Body of pancreas (tissue), 4 donors: Measurements from ENCODE around the gene FDX2. TPM values are rescaled to one million over a fixed set of nuclear protein-coding genes. Genes with fewer than 3 reads are reported as not detected.
A peak's percentile ranks its signal among the peaks of the same experiment; 100 is the strongest.
"Not testable (repeated sequence)": the region's sequence is repeated elsewhere in the genome, so short reads cannot be mapped to it uniquely, and the experiment has no call there.

Source experiments
- ATAC-seq: fragments of 150-250 bp; one replicate; pipeline ENCODE4 v1.9.1; 2016
- DNase-seq, 4 donors: peaks; one replicate each; pipeline ENCODE4 v3.0.0-alpha.2; 2019
- H3K27ac ChIP-seq, 4 donors: fragments of 200-600 bp; sonication (generic); 1 replicate in 3 of 4; 2 replicates in 1 of 4; pipeline versions ENCODE4 v1.5.1 to v1.6.1; 2016 to 2019; ENCODE audit warnings: mild to moderate bottlenecking in 1 of 4, mixed read lengths in 1 of 4, moderate library complexity in 1 of 4
- H3K27me3 ChIP-seq, 2 donors: fragments of 200-600 bp; sonication (generic); one replicate each; pipeline ENCODE4 v1.6.0; 2016; ENCODE audit warnings: mild to moderate bottlenecking in 1 of 2
- H3K36me3 ChIP-seq, 2 donors: fragments of 200-600 bp; sonication (generic); replicated peaks in 1 of 2; 2 replicates each; pipeline ENCODE4 v1.5.1; 2016; ENCODE audit warnings: low read depth in 2 of 2; ENCODE audit not compliant: insufficient read depth in 1 of 2
- H3K4me1 ChIP-seq: fragments of 200-600 bp; sonication (generic); one replicate; pipeline ENCODE4 v1.6.0; 2016
- H3K4me3 ChIP-seq, 2 donors: fragments of 200-600 bp; sonication (generic); 1 replicate in 1 of 2; 2 replicates in 1 of 2; pipeline ENCODE4 v1.5.1; 2016 to 2019
- H3K9me3 ChIP-seq, 3 donors: fragments of 200-600 bp; sonication (generic); 1 replicate in 2 of 3; 2 replicates in 1 of 3; pipeline ENCODE4 v1.5.1; 2016
- POLR2A ChIP-seq, 3 donors: fragments of 450-650 bp; IDR thresholded peaks; one replicate each; pipeline ENCODE4 v1.6.1; 2016; ENCODE audit warnings: antibody characterized with exemption in 3 of 3, mild to moderate bottlenecking in 2 of 3
- WGBS, 2 donors: methylation state at CpG; one replicate each; pipeline ENCODE4 v1.1.5; 2017; 5-methylcytosine and 5-hydroxymethylcytosine counted together
- intact Hi-C: fragments of 100-400 bp; cut with DNase I; formaldehyde crosslinking; loops from one replicate; pipeline ENCODE4 v1.15.1; 2023
- total RNA-seq, 2 donors: library from RNA; depleted of rRNA; stranded (reverse); fragments of >200 nt; gene quantifications; one replicate each; pipeline ENCODE4 v1.1.0, GENCODE V29; 2016
- TF ChIP-seq, protein P1 (sequence below), 7 experiments: fragments of 450-650 bp in 4 of 7; fragments of 200-600 bp in 3 of 7; sonication (generic) in 3 of 7; IDR thresholded peaks; one replicate each; pipeline ENCODE4 v1.5.1; 2016 to 2019; ENCODE audit warnings: antibody characterized with exemption in 7 of 7

The FDX2 gene
- total RNA-seq, 2 donors from 2014 or later = 11.2 to 16.8 TPM

DNA sequence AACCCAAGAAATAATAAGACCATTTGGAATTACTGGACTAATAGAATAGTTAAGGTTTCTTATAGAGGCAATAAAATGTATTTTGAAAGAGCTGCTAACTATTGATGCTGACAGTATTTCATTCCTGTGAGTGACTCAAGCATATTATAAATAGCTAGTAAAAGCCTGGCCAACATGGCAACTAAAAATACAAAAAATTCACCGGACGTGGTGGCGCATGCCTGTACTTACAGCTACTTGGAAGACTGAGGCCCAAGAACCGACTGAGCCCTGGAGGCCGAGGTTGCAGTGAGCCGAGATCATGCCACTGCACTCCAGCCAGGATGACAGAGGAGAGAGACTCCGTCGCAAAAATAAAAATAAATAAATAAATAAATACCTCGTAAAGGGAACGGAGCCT lies 29.0 kb upstream of the FDX2 start:
- H3K4me3 ChIP-seq = no peak overlapping the region
- ATAC-seq = no peak
- no peak for TF ChIP-seq POLR2A (IDR thresholded peaks at IDR 0.05)
- TF ChIP-seq, protein P1, sequence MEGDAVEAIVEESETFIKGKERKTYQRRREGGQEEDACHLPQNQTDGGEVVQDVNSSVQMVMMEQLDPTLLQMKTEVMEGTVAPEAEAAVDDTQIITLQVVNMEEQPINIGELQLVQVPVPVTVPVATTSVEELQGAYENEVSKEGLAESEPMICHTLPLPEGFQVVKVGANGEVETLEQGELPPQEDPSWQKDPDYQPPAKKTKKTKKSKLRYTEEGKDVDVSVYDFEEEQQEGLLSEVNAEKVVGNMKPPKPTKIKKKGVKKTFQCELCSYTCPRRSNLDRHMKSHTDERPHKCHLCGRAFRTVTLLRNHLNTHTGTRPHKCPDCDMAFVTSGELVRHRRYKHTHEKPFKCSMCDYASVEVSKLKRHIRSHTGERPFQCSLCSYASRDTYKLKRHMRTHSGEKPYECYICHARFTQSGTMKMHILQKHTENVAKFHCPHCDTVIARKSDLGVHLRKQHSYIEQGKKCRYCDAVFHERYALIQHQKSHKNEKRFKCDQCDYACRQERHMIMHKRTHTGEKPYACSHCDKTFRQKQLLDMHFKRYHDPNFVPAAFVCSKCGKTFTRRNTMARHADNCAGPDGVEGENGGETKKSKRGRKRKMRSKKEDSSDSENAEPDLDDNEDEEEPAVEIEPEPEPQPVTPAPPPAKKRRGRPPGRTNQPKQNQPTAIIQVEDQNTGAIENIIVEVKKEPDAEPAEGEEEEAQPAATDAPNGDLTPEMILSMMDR (IDR thresholded peaks at IDR 0.05) = no peak
- no peaks in the 10 kb centered on the region for H3K27me3 ChIP-seq
- H3K4me1 ChIP-seq = no peaks in the 10 kb centered on the region
- WGBS, 2 donors = 82 to 86% methylated on average over 10 of the region's 10 CpGs
- intact Hi-C loops = no loop called here
- H3K27ac ChIP-seq = no peak overlapping the region
- no peak for DNase-seq
- no peaks in the 10 kb centered on the region for H3K36me3 ChIP-seq
- no peaks in the 10 kb centered on the region for H3K9me3 ChIP-seq

- Histone ChIP-seq H3K27me3 (no peaks in the 10 kb centered on the region), H3K4me3 (no peak overlapping the region), H3K4me1 (no peaks in the 10 kb centered on the region), H3K9me3 (no peaks in the 10 kb centered on the region), H3K27ac (no peak overlapping the region), H3K36me3 (no peaks in the 10 kb centered on the region)
- 43 to 56% methylated on average over 2 of the region's 2 CpGs for WGBS, 2 donors
- ATAC-seq (no peak), DNase-seq (no peak)
- intact Hi-C loops = no loop called here
- TF ChIP-seq, protein P1 (IDR thresholded peaks at IDR 0.05) = no peak
- TF ChIP-seq POLR2A (IDR thresholded peaks at IDR 0.05) = no peak
Observed at GRCh38 chr19:10343495-10343894, 27.7 kb upstream of the FDX2 start.

- Histone ChIP-seq H3K4me3 (no peak overlapping the region), H3K9me3 (no peaks in the 10 kb centered on the region), H3K27me3 (no peaks in the 10 kb centered on the region), H3K27ac (no peak overlapping the region), H3K4me1 (peaks cover 4% of the 10 kb centered on the region), H3K36me3 (no peaks in the 10 kb centered on the region)
- intact Hi-C loops = no loop called here
- no peak for DNase-seq
- WGBS, 2 donors = 67 to 84% methylated on average over 5 of the region's 5 CpGs
- ATAC-seq = no peak
- TF ChIP-seq, protein P1 (IDR thresholded peaks at IDR 0.05) = no peak
- no peak for TF ChIP-seq POLR2A (IDR thresholded peaks at IDR 0.05)
Observed at GRCh38 chr19:10339977-10340376, 24.2 kb upstream of the FDX2 start.

DNA sequence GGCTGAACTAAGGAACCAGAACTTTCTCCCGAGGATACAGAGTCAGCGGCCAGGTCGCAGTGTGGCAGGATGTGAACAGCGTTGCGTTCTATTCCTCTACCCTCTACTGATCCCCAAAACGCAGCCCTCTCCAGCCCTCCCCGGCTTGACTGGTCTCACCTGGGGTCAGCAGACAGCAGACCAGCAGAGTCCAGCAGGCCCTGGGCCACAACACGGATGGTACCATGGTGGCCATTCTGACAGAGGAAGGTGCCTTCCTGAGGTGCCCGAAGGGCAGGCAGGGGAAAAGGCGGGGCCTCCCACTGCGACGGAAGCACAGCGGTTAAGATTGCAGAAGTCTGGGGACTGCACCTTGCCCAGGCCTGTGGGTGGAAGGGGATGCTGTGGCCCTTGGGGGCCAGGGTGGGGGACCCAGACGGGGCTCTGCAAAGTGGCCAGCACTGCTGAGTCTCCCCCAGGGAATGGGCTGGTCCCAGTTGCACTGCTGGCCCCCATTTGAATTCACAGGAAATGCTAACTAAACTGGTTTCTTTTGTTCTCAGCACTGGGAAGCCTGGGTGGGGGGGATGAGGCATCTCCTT lies 23.7 kb upstream of the FDX2 start, which contains the start of gene ICAM3:
Gene ICAM3 (minus strand): TSS at position 245 of the 581 bp plus-strand sequence. CDS start 10 bp downstream, at position 235.
- H3K4me3 ChIP-seq = no peak within 1 kb of the TSS
- H3K4me1 ChIP-seq = peaks cover 7% of the 10 kb centered on the region
- peak in 1 of 4 donors; percentile 24 for DNase-seq
- no peak within 1 kb of the TSS for H3K27ac ChIP-seq
- no peaks in the 10 kb centered on the region for H3K36me3 ChIP-seq
- WGBS, 2 donors = 54 to 65% methylated on average over 13 to 14 of the region's 14 CpGs
- TF ChIP-seq, protein P1 (IDR thresholded peaks at IDR 0.05) = no peak
- TF ChIP-seq POLR2A (IDR thresholded peaks at IDR 0.05) = no peak
- intact Hi-C loops = no loop called here
- no peaks in the 10 kb centered on the region for H3K9me3 ChIP-seq
- H3K27me3 ChIP-seq = no peaks in the 10 kb centered on the region
- ATAC-seq = no peak

DNA sequence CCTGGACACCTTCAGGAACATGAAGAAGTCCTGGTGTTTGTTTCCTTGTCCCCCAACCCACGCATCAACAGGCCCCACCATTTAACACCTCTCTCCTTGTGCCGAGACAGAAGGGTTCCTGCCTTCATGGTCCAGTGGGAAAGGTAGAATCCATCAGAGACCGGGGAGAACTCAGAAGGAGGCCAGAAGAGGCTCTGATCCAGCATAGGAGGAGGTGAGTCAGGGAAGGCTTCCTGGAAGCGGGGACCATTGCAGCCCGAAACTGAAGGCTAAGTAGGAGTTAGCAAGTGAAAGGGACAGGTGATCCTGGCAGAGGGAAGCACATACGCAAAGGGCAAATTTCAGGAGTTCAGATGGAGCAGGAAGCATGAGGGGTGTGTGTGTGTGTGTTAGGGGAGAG lies 23.1 kb upstream of the FDX2 start:
- H3K9me3 ChIP-seq = no peaks in the 10 kb centered on the region
- H3K27me3 ChIP-seq = no peaks in the 10 kb centered on the region
- H3K27ac ChIP-seq = no peak overlapping the region
- peaks cover 12% of the 10 kb centered on the region for H3K4me1 ChIP-seq
- ATAC-seq = no peak
- no peak overlapping the region for H3K4me3 ChIP-seq
- DNase-seq = no peak
- intact Hi-C loops = no loop called here
- no peaks in the 10 kb centered on the region for H3K36me3 ChIP-seq
- 65 to 75% methylated on average over 6 of the region's 6 CpGs for WGBS, 2 donors
- TF ChIP-seq, protein P1 (IDR thresholded peaks at IDR 0.05) = no peak
- no peak for TF ChIP-seq POLR2A (IDR thresholded peaks at IDR 0.05)

GRCh38 chr19:10336725-10337124 lies 20.9 kb upstream of the FDX2 start:
- peaks cover 27% of the 10 kb centered on the region for H3K4me1 ChIP-seq
- H3K27me3 ChIP-seq, DNase-seq, H3K27ac ChIP-seq, ATAC-seq, H3K4me3 ChIP-seq, intact Hi-C loops, H3K9me3 ChIP-seq, H3K36me3 ChIP-seq: not testable (repeated sequence)
- WGBS, 2 donors = 87 to 92% methylated on average over 8 to 9 of the region's 9 CpGs
